ENCODE data around the gene PHGDH. TPM values are rescaled to one million over a fixed set of nuclear protein-coding genes. Genes with fewer than 3 reads are reported as not detected.

The PHGDH gene
- total and polyA plus RNA-seq, 2 donors (not counting 3 experiments of a cell fraction or from before 2014, with no cell fraction given): 37.9 to 120 TPM

- dilution Hi-C loops (cut with MboI; ENCODE audit: extremely low pct_ligation_motif_present, low sequenced_read_pairs): no loop called here
- intact Hi-C loops (cut with micrococcal nuclease): no loop called here
- FAIRE-seq (no peak), DNase-seq (ENCODE audit: low read depth, low spot score) (peak; percentile 3)
- Histone ChIP-seq H3K27ac (ENCODE audit: insufficient read depth, low read depth, low read length) (no peak overlapping the region), H3K9ac (replicated peaks; ENCODE audit: extremely low read depth, insufficient read depth, low read length) (no peak overlapping the region), H3K79me2 (ENCODE audit: control insufficient read depth, insufficient read depth, low read length) (no peaks in the 10 kb centered on the region), H3K9me3 (replicated peaks; ENCODE audit: control insufficient read depth, insufficient read depth, low read length) (no peaks in the 10 kb centered on the region), H3K4me3 (replicated peaks in 1 of 3; ENCODE audit: insufficient read depth in 1 of 3, low read depth in 1 of 3, low read length in 3 of 3) (no peak overlapping the region), H3K9me1 (replicated peaks; ENCODE audit: control insufficient read depth, extremely low read depth, insufficient read depth, low read length) (no peaks in the 10 kb centered on the region), H3K27me3 (ENCODE audit: control insufficient read depth in 2 of 2, insufficient read depth in 2 of 2, low read length in 2 of 2) (no peaks in the 10 kb centered on the region), H3K4me2 (ENCODE audit: insufficient read depth, low read length) (no peak overlapping the region), H3K36me3 (ENCODE audit: control insufficient read depth in 2 of 2, extremely low read depth in 1 of 2, insufficient read depth in 2 of 2, low read length in 2 of 2) (peaks cover 3 to 4% of the 10 kb centered on the region in 2 experiments), H4K20me1 (replicated peaks; ENCODE audit: control insufficient read depth, extremely low read depth, insufficient read depth, low read length) (no peaks in the 10 kb centered on the region), H2AFZ (ENCODE audit: low read depth, low read length) (no peak overlapping the region), H3K4me1 (ENCODE audit: control insufficient read depth, extremely low read depth, insufficient read depth, low read length) (no peaks in the 10 kb centered on the region)
- CTCF ChIA-PET: interaction anchor here (1.4 kb wide), 1 partner anchor 9 kb away, joined by 4 read pairs; no protein-coding TSS in a partner anchor
- POLR2A ChIA-PET: no interaction called here
- BruUV-seq (replicated peaks): no TSS peak
- TF ChIP-seq JUN (IDR thresholded peaks at IDR 0.05; ENCODE audit: borderline replicate concordance, insufficient read depth, insufficient read length, low read depth): no peak
- TF ChIP-seq CTCF (IDR thresholded peaks at IDR 0.05; ENCODE audit: extremely low read depth in 1 of 2, insufficient read depth in 1 of 2, low read depth in 1 of 2, low read length in 2 of 2): no peak
- no peak for TF ChIP-seq POLR2A (IDR thresholded peaks at IDR 0.05; ENCODE audit: low read depth, low read length)
- TF ChIP-seq EZH2 (IDR thresholded peaks at IDR 0.05; ENCODE audit: borderline replicate concordance, low read depth, low read length, severe bottlenecking): no peak
- no peak for TF ChIP-seq GATA2 (IDR thresholded peaks at IDR 0.05; ENCODE audit: insufficient read depth, insufficient read length, low read depth, low read length)
- TF ChIP-seq MYC (IDR thresholded peaks at IDR 0.05; ENCODE audit: low read depth, low read length): no peak
- TF ChIP-seq MAX (IDR thresholded peaks at IDR 0.05; ENCODE audit: insufficient read depth, insufficient read length): no peak
- TF ChIP-seq FOS (IDR thresholded peaks at IDR 0.05; ENCODE audit: borderline replicate concordance, insufficient read depth, low read length): no peak
- no peak for TF ChIP-seq POLR2AphosphoS5 (IDR thresholded peaks at IDR 0.05; ENCODE audit: insufficient read depth, low read depth, low read length)
These were observed 25.4 kb downstream of the PHGDH start for GRCh38 chr1:119737040-119737682.
